Endothelial cell of umbilical vein (primary cell): ENCODE results near the gene ANGPT4. TPM values are rescaled to one million over a fixed set of nuclear protein-coding genes. Genes with fewer than 3 reads are reported as not detected.

Experiments
- BruUV-seq: library from RNA; stranded (reverse); fragments of 400-500 nt; replicated peaks from 2 replicates; lab custom pipeline; 2021; lab: Mats Ljungman, UMichigan
- CTCF ChIA-PET: fragments of 300-600, 350-600 bp; sonication (Branson Sonifier 250); formaldehyde crosslinking; loops from one replicate; lab custom pipeline; 2021; ENCODE audit warnings: antibody characterized with exemption, inconsistent platforms; lab: Charles Lee
- POLR2A ChIA-PET: fragments of 300-600, 350-600 bp; sonication (Branson Sonifier 250); formaldehyde crosslinking; loops from one replicate; lab custom pipeline; 2021; ENCODE audit warnings: antibody characterized with exemption, inconsistent platforms; lab: Charles Lee
- DNase-seq: peaks from one replicate; pipeline ENCODE4 v3.0.0-alpha.2; 2011; ENCODE audit warnings: low read depth, low spot score
- FAIRE-seq: peaks from 2 replicates; lab custom pipeline; 2011; peaks lifted over from hg19 to GRCh38; lab: Jason Lieb, UNC
- H2AFZ ChIP-seq: 2 replicates; pipeline ENCODE4 v1.6.0; 2012; ENCODE audit warnings: low read depth, low read length, control low read depth, inconsistent platforms
- H3K27ac ChIP-seq: 2 replicates; pipeline ENCODE4 v1.5.1; 2011; ENCODE audit warnings: low read depth, mild to moderate bottlenecking, control low read depth, low read length, moderate library complexity; ENCODE audit not compliant: insufficient read depth
- H3K27me3 ChIP-seq, 2 experiments: 2 replicates each; pipeline versions ENCODE4 v1.6.0 to v1.6.1; 2011; ENCODE audit warnings: low read length in 2 of 2, mixed read lengths in 1 of 2; ENCODE audit not compliant: control insufficient read depth in 2 of 2, insufficient read depth in 2 of 2
- H3K36me3 ChIP-seq, 2 experiments: 2 replicates in 1 of 2; 3 replicates in 1 of 2; pipeline ENCODE4 v1.5.1; 2011; ENCODE audit warnings: low read length in 2 of 2, mild to moderate bottlenecking in 1 of 2, moderate library complexity in 1 of 2; ENCODE audit not compliant: control insufficient read depth in 2 of 2, insufficient read depth in 2 of 2; ENCODE audit errors: extremely low read depth in 1 of 2
- H3K4me1 ChIP-seq: 3 replicates; pipeline ENCODE4 v1.5.1; 2011; ENCODE audit warnings: mild to moderate bottlenecking, low read length; ENCODE audit not compliant: control insufficient read depth, insufficient read depth; ENCODE audit errors: extremely low read depth
- H3K4me2 ChIP-seq: 2 replicates; pipeline ENCODE4 v1.6.1; 2011; ENCODE audit warnings: low read length, control low read depth, mixed read lengths; ENCODE audit not compliant: insufficient read depth
- H3K4me3 ChIP-seq, 3 experiments: fragments of 200-600 bp in 1 of 3; sonication (generic), shearing (Covaris generic) in 1 of 3; replicated peaks in 1 of 3; 2 replicates each; pipeline ENCODE4 v1.5.1; 2011 to 2016; ENCODE audit warnings: control low read depth in 3 of 3, low read length in 3 of 3, mild to moderate bottlenecking in 2 of 3, inconsistent platforms in 1 of 3, low read depth in 1 of 3, moderate library complexity in 1 of 3; ENCODE audit not compliant: insufficient read depth in 1 of 3
- H3K79me2 ChIP-seq: 2 replicates; pipeline ENCODE4 v1.6.0; 2012; ENCODE audit warnings: low read length, inconsistent platforms; ENCODE audit not compliant: control insufficient read depth, insufficient read depth
- H3K9ac ChIP-seq: replicated peaks from 2 replicates; pipeline ENCODE3; 2011; ENCODE audit warnings: low read length, control low read depth; ENCODE audit not compliant: insufficient read depth; ENCODE audit errors: extremely low read depth
- H3K9me1 ChIP-seq: replicated peaks from 3 replicates; pipeline ENCODE4 v1.6.0; 2011; ENCODE audit warnings: mild to moderate bottlenecking, low read length; ENCODE audit not compliant: control insufficient read depth, insufficient read depth; ENCODE audit errors: extremely low read depth
- H3K9me3 ChIP-seq: replicated peaks from 2 replicates; pipeline ENCODE4 v1.5.1; 2012; ENCODE audit warnings: low read length, inconsistent platforms; ENCODE audit not compliant: control insufficient read depth, insufficient read depth
- H4K20me1 ChIP-seq: replicated peaks from 2 replicates; pipeline ENCODE3; 2011; ENCODE audit warnings: mild to moderate bottlenecking, low read length; ENCODE audit not compliant: control insufficient read depth, insufficient read depth; ENCODE audit errors: extremely low read depth
- EZH2 ChIP-seq: IDR thresholded peaks from 2 replicates; pipeline ENCODE4 v1.6.1; 2012; ENCODE audit warnings: borderline replicate concordance, low read depth, mild to moderate bottlenecking, moderate library complexity, low read length, inconsistent platforms; ENCODE audit not compliant: severe bottlenecking
- FOS ChIP-seq: IDR thresholded peaks from 2 replicates; pipeline ENCODE4 v1.6.1; 2011; ENCODE audit warnings: mild to moderate bottlenecking, low read length, moderate library complexity, borderline replicate concordance; ENCODE audit not compliant: insufficient read depth
- GATA2 ChIP-seq: IDR thresholded peaks from 2 replicates; pipeline ENCODE4 v1.7.0; 2011; ENCODE audit warnings: low read depth, mild to moderate bottlenecking, moderate library complexity, mixed read lengths, low read length; ENCODE audit not compliant: insufficient read length, insufficient read depth
- JUN ChIP-seq: IDR thresholded peaks from 2 replicates; pipeline ENCODE4 v1.6.1; 2011; ENCODE audit warnings: borderline replicate concordance, low read depth; ENCODE audit not compliant: insufficient read length, insufficient read depth
- MYC ChIP-seq: IDR thresholded peaks from one replicate; pipeline ENCODE4 v1.6.1; 2011; ENCODE audit warnings: mild to moderate bottlenecking, low read depth, low read length
- POLR2A ChIP-seq: IDR thresholded peaks from 2 replicates; pipeline ENCODE4 v1.6.1; 2012; ENCODE audit warnings: low read depth, mild to moderate bottlenecking, control low read depth, low read length
- POLR2AphosphoS5 ChIP-seq: IDR thresholded peaks from 2 replicates; pipeline ENCODE4 v1.6.1; 2012; ENCODE audit warnings: low read depth, mild to moderate bottlenecking, control low read depth, low read length, moderate library complexity; ENCODE audit not compliant: insufficient read depth
- dilution Hi-C: fragments of 300-500 bp; cut with MboI; formaldehyde crosslinking; loops from one replicate; pipeline ENCODE4 v1.15.0; 2019; ENCODE audit warnings: low sequenced_read_pairs; ENCODE audit not compliant: extremely low pct_ligation_motif_present
- intact Hi-C: fragments of 100-400 bp; cut with micrococcal nuclease; formaldehyde crosslinking; loops from one replicate; pipeline ENCODE4 v1.10.0; 2022
- polyA plus RNA-seq, 4 experiments: library from polyadenylated mRNA; depleted of rRNA in 3 of 4; stranded (reverse) in 3 of 4; unstranded in 1 of 4; fragments of >200 nt; gene quantifications; 2 replicates each; pipeline versions ENCODE4 v1.2.1 to v1.2.3, GENCODE V29; 2011 to 2012; ENCODE audit warnings: missing spikeins in 1 of 4
- total RNA-seq: library from RNA; stranded (reverse); gene quantifications from 2 replicates; pipeline ENCODE4 v1.2.3, GENCODE V29; 2021
- TF ChIP-seq, protein P1 (sequence below), 2 donors: IDR thresholded peaks; 1 replicate in 1 of 2; 2 replicates in 1 of 2; pipeline ENCODE4 v1.5.1; 2011; ENCODE audit warnings: low read length in 2 of 2, mild to moderate bottlenecking in 2 of 2, moderate library complexity in 2 of 2, control low read depth in 1 of 2, inconsistent platforms in 1 of 2, low read depth in 1 of 2; ENCODE audit not compliant: insufficient read depth in 1 of 2; ENCODE audit errors: extremely low read depth in 1 of 2
- TF ChIP-seq, protein P2 (sequence below): IDR thresholded peaks from 2 replicates; pipeline ENCODE4 v1.6.1; 2011; ENCODE audit not compliant: insufficient read depth, insufficient read length

The ANGPT4 gene
- total and polyA plus RNA-seq, 2 donors (not counting 3 experiments of a cell fraction or from before 2014, with no cell fraction given): not detected

DNA sequence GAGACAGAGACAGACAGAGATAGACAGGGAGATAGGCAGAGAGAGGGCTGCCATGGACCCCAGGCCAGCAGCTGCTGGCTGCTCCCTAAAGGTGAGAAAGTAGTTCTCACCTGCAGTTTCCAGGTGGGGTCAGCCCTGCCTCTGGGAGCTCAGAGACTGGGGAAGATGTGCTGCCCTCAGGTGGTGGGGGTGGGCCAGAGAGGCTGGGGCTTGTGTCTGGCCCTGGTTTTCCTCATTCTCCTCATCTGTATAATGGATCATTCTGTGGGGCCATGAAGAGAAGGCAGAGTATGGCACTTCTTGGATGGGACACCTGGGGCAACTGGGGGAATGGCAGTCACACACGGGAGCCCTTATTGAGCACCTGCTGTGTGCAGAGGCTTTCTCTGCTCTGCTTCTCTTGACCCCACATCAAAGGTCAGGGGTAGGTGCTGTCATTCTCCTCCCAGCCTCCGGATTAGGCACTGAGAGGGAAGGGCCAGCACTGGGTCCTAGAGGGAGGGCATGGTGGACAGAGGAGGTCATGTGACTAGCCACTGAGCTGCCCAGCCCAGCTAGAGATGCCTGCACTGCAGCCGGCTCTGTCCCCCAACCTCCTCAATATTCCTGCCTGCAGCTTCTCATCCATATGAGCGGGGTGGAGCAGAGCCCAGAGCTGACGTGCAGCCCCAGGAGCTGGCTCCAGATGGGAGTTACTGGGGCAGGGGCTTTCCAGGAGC, 4.1 kb downstream of the ANGPT4 start:
- CTCF ChIA-PET: interaction anchor here (0.9 kb wide), 1 partner anchor 96 kb away, joined by 4 read pairs; no protein-coding TSS in a partner anchor

More for the DNA sequence above, 4.1 kb downstream of the ANGPT4 start:
- H3K9ac ChIP-seq: no peak overlapping the region
- no peaks in the 10 kb centered on the region for H3K79me2 ChIP-seq
- H2AFZ ChIP-seq: no peak overlapping the region
- no peaks in the 10 kb centered on the region for H3K27me3 ChIP-seq
- dilution Hi-C loops: no loop called here
- POLR2A ChIA-PET: no interaction called here
- H4K20me1 ChIP-seq: no peaks in the 10 kb centered on the region
- TF ChIP-seq GATA2 (no peak), EZH2 (no peak), POLR2AphosphoS5 (no peak), POLR2A (no peak), JUN (no peak), FOS (no peak), MYC (no peak)
- TF ChIP-seq, protein P1, sequence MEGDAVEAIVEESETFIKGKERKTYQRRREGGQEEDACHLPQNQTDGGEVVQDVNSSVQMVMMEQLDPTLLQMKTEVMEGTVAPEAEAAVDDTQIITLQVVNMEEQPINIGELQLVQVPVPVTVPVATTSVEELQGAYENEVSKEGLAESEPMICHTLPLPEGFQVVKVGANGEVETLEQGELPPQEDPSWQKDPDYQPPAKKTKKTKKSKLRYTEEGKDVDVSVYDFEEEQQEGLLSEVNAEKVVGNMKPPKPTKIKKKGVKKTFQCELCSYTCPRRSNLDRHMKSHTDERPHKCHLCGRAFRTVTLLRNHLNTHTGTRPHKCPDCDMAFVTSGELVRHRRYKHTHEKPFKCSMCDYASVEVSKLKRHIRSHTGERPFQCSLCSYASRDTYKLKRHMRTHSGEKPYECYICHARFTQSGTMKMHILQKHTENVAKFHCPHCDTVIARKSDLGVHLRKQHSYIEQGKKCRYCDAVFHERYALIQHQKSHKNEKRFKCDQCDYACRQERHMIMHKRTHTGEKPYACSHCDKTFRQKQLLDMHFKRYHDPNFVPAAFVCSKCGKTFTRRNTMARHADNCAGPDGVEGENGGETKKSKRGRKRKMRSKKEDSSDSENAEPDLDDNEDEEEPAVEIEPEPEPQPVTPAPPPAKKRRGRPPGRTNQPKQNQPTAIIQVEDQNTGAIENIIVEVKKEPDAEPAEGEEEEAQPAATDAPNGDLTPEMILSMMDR (IDR thresholded peaks at IDR 0.05; ENCODE audit: extremely low read depth in 1 of 2, insufficient read depth in 1 of 2, low read depth in 1 of 2, low read length in 2 of 2): no peak
- TF ChIP-seq, protein P2, sequence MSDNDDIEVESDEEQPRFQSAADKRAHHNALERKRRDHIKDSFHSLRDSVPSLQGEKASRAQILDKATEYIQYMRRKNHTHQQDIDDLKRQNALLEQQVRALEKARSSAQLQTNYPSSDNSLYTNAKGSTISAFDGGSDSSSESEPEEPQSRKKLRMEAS: no peak
- H3K27ac ChIP-seq: no peak overlapping the region
- no peak for DNase-seq
- H3K4me3 ChIP-seq: no peak overlapping the region
- intact Hi-C loops: no loop called here
- no peaks in the 10 kb centered on the region for H3K4me1 ChIP-seq
- H3K9me1 ChIP-seq: no peaks in the 10 kb centered on the region
- no peaks in the 10 kb centered on the region for H3K9me3 ChIP-seq
- FAIRE-seq: no peak
- BruUV-seq: no TSS peak
- H3K4me2 ChIP-seq: no peak overlapping the region
- H3K36me3 ChIP-seq: no peaks in the 10 kb centered on the region
